NOMO-1 treated with dmso at 0.1 percent for 144 hours (cell line): Measurements from ENCODE around the gene JDP2.
A peak's percentile ranks its signal among the peaks of the same experiment; 100 is the strongest.

Source experiments
- DNase-seq: peaks from one replicate; lab custom pipeline; 2025; ENCODE audit not compliant: unreplicated experiment; lab: John Stamatoyannopoulos, UW

JDP2 gene

DNA sequence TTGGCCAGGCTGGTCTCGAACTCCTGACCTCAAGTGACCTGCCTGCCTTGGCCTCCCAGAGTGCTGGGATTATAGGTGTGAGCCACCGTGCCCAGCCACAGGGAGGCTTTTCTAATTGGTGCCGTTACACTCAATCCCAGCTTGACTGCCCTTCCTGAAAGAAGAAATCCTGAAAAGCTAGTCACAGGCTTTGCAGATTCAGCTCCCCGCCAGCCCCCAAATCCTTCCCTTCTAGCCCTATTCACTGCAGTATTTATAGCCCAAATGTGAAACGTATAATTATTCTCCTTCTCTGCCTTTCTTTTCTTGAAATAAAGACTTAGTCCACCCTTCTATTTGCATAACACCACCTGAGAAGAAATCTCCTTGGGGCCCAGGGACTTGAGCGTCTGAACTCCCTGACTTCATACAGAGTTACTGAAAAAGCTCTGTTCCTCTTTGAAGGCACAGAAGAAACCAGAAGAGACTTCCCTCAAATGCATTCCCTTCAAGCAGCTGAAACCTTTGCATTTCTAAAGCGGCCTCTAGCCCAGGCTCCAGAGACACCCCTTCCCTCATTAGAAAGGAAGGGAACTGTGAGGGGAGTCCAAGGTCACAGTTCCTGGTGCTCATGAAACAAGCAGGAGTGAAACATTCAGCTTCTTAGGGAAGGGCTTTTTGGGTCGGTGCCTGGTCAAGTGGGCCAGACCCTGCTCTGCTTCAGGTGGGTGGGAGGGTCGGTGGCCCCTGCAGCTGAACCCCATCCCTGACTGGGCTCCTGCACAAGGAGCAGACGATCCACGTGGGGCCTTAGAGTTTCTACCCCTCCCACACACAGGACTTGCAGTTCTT lies 52.2 kb downstream of the JDP2 start:
- DNase-seq = peak; percentile 62

DNA sequence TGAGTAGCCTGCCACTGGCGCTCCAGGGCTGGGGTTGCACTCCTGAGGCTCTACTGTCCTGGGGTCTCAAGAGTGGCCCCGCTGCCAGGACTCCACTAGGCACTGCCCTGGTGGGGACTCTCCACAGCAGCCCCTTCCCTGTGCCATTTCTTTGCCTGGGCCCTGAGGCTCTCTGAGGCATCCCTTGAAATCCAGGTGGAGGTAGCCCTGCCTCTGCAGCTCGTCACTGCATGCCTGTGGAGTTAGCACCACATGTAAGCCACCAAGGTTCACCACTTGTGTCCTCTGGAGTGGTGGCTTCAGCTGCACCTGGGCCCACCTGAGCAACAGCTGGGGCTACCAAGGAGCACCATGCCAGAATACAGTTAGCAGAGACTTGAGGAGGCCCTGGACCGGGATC lies 54.5 kb downstream of the JDP2 start:
- DNase-seq = no peak

DNA sequence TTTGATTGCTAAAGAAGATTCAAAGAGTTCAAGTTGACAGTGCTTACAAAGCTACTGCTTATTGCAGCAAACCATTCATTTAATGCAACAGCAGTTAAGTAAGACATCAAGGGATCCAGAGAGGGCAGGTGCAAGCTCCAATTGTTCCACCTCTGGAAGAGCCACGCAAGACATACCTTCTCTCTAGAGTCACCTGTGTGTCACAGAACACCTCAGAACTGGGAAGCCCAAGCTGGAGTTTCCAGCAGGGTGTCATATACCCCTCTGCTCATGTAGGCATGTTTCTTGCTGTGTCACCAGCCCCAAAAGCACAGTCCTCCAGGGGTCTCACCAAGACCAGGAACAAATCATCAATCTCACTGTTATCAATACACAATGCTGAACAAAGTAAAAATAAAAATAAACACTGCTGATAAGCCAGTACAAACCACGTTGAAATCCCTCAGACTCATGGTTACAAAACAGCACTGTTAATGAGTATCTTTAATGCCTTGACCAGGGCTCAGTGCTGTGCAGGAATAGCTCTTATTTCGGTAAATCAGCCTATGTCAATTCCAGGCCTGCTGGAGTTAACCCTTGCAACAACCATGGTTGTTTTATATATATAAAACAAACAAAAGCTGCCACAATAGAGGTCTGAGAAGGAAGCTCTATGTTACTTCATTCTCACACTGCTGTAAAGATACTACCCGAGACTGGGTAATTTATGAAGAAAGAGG lies 57.0 kb downstream of the JDP2 start:
- no peak for DNase-seq

DNA sequence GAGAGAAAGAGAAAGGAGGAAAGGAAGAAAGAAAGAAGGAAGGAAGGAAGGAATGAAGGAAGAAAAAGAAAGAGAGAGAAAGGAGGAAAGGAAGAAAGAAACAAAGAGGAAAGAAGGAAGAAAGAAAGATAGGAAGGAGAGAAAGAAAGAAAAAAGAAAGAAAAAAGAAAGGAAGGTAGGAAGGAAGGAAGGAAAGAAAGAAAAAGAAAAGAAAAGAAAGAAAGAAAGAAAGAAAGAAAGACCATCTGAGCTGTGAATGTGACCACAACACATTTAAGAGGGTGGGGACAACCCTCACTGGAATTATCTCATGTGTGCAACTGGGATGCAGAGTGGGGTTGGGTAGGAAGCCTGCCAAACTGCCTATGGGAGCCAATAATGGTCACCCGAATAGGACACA lies 58.5 kb downstream of the JDP2 start:
- no peak for DNase-seq

DNA sequence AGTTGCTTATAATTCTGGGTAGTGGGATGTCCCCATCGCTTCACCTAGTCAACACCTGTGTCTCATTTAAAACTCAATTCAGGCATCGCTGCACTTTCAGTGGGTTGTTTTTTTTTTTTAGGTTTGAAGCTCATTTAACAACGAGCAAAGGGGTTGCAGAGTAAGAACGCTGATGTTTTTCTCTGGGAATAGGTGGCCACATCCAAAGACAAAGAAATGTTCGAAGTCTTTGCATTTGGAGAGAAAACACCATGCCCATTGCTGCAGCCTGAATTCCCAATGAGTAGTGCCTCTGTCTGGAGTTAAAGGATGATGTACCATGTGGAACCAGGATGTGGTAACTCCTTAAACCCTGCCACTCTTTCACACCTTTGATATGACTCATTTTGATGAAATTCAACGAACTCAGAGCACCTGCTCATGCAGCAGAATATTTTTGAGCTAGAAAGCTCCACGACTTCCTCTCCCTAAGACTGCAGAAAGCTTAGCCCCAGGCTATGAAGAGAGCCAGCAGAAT lies 59.4 kb downstream of the JDP2 start:
- no peak for DNase-seq

DNA sequence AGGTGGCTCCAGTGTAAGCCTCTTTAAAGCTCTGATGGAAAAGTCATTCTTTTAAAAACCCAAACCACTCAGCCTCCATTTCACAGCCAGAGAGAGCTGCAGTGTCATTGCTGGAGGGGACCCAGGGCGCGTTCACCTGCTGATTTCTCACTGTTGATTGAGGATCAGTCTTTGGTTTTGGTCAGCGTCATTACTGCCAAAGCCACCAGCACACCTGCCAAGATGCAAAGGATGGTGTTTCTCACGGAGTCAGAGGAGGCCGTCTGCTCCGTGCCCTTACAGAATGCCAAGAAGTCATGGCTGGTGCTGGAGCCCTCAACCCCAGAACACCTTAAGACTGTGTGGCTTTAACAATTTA lies 61.6 kb downstream of the JDP2 start:
- DNase-seq = no peak

DNA sequence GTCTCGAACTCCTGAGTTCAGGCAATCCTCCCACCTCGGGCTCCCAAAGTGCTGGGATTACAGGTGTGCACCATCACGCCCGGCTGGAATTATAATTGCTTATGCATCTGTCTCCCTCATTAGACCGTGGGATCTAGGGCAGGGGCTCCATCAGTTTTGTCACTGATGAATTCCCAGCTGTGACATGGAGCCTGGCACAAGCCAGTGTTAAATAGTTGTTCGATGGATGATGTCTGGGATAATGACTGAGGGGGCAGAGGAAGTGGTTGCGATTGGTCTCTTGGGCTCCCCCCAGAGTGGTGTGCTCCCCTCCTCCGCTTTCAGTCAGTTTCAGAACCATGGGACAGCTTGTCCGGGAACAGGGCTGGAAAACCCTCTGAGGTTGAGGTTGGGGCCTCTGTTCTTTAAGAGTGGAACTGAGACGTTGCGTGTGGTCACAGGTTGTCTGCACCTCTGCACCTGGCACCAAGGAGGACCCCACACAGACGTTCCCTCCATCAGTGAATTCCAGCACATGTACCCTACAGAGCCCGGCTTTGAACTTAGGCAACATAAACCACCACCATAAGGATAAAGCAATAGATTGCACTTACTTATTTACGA lies 63.7 kb downstream of the JDP2 start:
- DNase-seq = no peak

DNA sequence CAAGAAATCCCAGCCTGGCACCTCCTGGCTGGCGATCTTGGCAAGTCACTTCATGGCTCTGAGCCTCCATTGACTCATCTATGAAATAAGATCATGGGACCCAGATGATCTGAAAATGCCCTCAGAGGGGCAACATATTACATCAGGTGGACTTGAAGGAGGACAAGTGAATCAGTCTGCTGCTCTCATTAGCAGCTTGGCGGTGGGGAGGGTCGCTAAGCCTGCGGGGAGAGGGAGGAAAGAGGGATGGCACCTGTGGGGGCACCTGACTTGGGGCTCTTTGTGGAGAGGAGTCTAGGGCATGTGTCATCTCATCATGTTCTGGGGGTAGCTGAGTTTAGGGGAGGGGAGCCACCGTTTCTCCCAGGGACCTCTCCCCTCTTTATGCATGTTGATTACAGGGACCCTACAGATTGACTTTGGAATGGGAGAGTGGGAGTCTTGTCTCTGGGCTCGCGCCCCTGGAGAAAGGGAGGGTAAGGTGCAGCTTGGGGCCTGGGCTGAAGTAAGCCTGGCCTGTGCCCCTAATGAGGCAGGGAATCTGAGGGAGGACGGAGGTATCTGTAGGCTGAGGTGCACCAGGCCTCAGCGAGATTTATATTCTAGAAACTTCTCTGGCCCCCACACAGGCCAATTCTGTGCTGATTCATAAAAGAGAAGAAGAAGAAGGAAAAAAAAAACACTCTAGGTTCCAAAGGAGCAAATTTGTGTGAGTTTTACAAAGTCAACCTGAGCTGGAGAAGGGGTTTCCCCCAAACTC lies 65.2 kb downstream of the JDP2 start:
- no peak for DNase-seq

DNA sequence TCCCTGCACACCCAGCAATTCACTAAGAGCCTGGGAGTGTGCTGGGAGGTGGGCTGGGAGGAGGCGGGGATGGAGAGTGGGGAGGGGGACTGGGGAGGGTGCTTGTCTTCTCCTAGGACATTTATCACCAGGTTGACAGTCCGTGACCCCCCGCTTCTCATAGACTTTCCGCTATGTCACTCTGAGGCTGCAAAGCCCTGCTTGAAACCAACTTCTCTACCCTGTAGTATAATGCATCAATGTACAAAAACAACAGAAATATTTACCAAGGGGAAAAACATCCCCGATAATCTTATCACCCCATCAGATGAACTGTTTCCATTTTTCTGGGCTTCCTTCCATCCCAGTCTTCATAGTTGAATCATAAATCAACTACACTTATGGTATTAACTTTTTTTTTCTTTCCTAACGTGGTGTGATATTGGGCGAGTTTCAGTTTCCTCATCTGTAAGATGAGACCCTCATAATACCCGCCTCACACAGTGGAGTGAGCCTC lies 65.8 kb downstream of the JDP2 start:
- no peak for DNase-seq

DNA sequence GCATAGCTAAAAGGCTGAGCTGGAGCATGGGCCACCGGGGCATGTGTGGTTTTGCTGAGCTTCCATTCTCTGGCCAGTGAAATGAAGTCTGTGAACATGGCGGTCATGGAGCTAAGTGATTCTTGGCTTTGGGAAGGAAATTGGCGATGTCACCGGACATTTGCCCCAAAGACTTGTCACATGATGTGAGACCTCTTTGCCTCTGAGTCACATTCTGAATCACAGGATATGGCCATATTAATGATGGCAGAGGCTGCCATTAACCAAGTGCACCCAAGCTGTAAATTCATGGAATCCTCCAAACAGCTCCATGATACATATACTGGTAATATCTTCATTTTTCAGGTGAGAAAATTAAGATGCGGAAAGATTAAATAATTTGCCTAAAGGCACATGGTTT lies 67.1 kb downstream of the JDP2 start:
- no peak for DNase-seq

DNA sequence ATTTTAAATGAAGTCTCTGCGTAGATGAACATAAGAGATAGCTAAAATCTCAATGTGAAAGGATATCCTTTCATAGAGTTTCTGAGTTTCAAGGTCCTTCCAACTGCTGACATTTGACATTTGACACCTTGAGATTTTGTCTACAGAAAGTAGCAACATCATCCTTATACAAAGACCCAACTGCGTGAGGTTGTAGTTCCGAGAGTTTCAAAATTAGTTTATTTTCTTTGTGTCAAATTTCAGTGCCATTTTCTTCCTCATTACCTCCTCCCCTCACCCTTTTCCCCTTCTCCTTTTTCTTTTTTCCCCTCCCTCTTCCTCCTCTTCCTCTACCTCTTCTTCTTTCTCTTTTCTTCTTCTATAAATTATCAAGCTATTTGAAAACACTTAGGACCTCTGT lies 67.6 kb downstream of the JDP2 start:
- no peak for DNase-seq

DNA sequence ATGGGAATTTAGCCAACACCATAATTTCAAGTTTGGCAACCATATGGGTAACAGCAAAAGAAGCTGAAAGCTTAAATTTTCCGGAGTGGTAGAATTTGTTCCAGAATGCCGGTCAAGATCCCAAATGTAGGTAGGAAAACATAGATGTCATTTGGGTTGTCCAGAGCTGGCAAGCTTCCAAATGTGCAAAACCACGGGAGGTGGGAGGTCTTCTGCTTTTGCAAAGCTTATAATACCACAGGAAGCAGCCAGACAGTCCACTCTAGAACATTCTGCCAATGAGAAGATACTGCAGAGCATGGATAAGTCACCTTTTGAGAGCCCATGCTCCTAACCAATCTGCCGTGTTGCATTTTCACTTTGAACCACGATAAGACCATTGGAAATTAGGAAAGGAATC lies 68.1 kb downstream of the JDP2 start:
- DNase-seq = no peak

DNA sequence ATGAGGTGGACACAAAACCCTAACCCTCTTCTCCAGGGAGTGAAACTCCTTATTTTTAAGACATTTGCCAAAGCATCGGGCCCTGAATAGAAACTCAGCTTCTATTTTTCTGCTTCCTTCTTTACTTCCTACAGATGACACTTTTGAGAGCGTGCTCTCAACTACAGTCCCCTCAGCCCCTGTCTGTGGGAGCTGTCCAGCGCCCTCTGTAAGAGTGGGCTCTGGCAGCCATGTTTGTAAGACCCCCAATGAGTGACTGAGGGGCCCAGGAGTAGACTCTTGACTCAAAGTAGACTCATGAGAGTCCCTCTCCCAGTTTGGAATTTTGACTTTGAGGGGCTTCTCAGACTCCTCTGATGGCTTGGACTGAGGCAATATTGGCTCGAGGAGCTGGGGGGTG lies 68.9 kb downstream of the JDP2 start:
- no peak for DNase-seq

DNA sequence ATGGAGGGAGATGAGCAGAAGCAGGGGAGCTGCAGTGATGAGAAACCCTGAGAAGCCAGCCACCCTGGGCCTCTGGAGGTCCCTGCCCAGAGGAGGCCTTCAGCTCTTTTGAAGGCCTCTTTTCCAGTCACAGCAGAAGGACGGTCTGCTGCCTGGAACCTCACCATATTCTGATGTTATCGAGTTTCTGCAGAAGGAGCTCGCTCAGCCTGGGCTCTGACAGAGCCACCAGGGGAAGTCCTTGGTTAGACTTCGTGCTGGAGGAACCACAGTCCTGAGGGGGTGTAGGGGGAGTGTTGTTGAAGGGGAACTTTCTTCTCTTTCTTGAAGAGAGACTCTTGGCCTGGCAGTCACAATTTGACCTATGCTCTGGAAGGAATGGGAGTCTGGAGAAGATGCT lies 69.4 kb downstream of the JDP2 start:
- peak; percentile 39 for DNase-seq

DNA sequence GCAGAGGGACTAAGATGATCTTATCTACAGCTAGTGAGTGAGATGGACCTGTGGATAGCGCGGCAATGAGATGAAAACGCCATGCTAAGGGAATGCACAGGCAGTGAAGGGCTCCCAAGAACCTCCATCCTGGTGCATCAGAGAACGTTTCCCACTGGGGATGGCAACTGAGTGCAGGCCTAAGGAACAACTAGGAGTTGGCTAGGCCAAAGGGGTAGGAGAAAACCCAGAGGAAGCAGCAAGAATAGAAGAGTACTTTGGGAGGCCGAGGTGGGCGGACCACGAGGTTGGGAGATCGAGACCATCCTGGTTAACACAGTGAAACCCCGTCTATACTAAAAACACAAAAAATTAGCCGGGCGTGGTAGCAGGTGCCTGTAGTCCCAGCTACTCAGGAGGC lies 69.9 kb downstream of the JDP2 start:
- DNase-seq = no peak

DNA sequence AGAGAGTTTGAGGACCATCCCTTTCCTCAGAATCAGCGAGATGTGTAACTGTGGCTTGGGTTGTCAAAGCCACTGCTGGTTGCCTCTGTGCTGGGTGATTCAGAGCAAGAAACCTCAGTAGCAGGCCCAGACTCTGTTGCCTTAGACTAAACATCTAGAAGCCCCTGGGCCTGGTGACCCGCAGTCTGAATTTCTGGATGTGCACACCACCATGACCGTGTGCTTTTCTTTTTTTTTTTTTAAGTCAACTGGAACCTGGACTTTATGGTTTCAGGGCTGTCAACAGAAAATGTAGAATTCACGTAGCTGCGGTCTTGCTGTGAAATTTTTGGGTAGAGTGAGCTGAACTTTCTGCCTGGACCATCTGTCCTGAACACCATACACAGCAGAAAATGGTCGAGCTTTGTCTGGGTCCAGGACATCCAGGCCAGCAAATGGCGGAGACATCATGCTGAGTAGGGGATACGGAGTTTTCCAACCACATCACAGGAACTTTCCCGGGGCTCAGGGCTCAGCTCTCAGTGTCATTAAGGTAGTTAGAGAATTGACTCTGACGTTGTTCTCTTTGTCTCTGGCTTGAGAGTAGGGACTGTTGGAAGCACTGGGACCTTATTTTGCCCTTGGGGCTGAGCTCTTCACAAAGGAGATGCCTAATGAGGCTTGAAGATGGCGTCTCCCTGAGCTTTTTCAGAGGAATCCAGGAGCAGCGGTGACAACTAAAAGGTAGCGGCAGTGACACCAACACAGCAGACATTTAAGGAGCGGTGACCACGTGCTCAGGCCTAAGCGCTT lies 71.5 kb downstream of the JDP2 start:
- DNase-seq = no peak

DNA sequence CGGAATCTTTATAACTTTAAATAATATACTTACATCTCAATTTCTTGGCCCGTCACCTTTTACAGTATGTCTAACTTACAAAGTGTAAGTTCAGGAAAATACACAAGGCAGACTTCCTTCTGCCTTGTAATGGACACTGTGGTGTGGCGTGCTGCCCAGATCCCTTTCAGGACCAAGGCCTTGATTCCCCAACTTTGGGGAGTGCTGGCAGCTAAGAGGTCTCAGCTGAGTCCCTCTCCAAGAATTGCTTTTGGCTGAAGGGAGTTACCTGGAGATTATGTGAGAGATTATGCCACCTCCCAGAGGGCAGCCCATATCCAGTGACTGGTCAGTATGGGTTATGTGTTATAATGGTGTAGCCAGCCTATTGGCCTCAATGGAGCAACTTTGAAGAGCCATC lies 73.3 kb downstream of the JDP2 start:
- DNase-seq = no peak

DNA sequence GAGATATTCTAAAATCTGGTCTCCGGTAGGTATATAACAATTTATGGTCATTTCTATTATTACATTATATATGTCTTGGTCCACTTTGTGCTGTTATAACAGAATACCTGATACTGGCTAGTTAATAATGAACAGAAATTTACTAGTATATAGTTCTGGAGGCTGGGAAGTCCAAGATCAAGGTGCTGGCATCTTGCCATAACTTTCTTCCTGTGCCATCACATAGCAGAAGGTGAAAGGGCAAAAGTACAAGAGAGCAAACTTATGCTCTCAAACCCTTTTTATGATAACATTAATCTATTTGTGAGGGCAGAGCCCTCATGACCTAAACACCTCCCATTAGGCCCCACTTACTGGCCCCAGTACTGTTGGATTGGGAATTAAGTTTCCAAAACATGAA lies 76.6 kb downstream of the JDP2 start:
- no peak for DNase-seq

DNA sequence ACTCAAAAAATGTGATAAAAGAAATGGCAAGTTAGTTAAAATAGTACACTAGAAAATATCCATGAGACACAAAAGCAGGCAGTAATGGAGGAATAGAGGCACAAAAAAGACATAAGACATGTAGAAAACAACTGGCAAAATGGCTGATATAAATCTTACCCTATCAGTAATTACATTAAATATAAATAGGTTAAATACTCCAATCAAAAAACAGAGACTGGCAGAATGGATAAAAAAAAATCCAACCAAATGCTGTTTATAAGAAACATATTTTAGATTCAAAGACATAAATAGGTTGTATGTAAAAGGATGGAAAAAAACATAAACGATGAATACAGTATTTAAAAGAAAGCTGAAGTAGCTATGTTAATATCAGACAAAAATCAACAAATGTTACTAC lies 79.1 kb downstream of the JDP2 start:
- DNase-seq = no peak

DNA sequence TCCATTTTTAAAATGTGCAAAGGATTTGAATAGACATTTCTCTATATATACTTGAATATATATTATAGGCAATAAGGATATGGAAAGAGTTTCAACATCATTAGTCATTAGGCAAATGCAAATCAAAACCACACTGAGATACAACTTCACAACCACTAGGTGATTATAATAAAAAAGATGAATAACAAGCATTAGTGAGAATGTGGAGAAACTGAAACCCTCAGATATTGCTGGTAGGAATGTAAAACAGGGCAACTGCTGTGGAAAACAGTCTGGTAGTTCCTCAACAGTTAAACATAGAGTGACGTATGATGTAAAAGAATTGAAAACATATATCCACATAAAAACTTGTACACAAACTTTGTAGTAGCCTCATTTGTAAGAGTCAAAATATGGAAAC lies 82.7 kb downstream of the JDP2 start:
- DNase-seq = no peak
